Measurements from ENCODE around the gene TTC39A. TPM values are rescaled to one million over a fixed set of nuclear protein-coding genes. Genes with fewer than 3 reads are reported as not detected.

Gene TTC39A
- total and polyA plus RNA-seq, 2 donors from 2014 or later = 31.4 to 70.1 TPM

DNA sequence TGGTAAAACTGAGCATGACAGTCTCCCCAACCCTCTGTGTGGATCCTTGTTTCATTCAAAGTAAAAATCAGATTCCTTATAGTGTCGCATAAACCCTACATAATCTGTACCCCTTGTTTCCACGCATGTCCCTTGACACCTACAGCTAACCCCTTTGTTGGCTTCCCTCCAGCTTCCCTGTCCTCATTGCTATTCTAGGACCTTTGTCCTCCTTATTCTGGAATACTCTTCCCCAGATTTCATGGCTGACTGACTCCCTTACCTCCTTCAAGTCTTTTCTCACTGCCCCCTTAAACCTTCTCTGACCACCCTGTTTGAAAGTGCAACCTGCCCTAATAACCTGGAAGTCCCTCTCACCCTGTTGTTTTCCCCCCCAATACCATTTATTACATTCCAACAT is 90.3 kb downstream of the TTC39A start:
- Histone ChIP-seq H3K27ac (ENCODE audit: low read depth in 2 of 2, low read length in 2 of 2) (peak overlapping the region; percentile 26 to 60), H3K9me3 (ENCODE audit: control insufficient read depth in 2 of 3, insufficient read depth in 1 of 3, low read length in 3 of 3) (no peaks in the 10 kb centered on the region), H3K4me3 (ENCODE audit: low read length in 3 of 3) (peak overlapping the region in 2 of 3 donors; percentile 0 to 22), H3K9ac (ENCODE audit: low read length in 3 of 3) (peak overlapping the region in 1 of 3 donors; percentile 44), H3K36me3 (ENCODE audit: control insufficient read depth in 2 of 3, insufficient read depth in 3 of 3, low read length in 3 of 3) (no peaks in the 10 kb centered on the region), H3K4me1 (ENCODE audit: control insufficient read depth in 2 of 3, insufficient read depth in 2 of 3, low read depth in 1 of 3, low read length in 3 of 3) (peaks cover 4 to 16% (median 8%) of the 10 kb centered on the region in 3 donors), H3K27me3 (ENCODE audit: control insufficient read depth, insufficient read depth, low read length) (no peaks in the 10 kb centered on the region)
- DNase-seq (peak in 3 of 5 donors; percentile 13 to 60 (median 33)), FAIRE-seq (no peak)
- intact Hi-C loops (cut with DNase I) = no loop called here
- TF ChIP-seq, protein P1, sequence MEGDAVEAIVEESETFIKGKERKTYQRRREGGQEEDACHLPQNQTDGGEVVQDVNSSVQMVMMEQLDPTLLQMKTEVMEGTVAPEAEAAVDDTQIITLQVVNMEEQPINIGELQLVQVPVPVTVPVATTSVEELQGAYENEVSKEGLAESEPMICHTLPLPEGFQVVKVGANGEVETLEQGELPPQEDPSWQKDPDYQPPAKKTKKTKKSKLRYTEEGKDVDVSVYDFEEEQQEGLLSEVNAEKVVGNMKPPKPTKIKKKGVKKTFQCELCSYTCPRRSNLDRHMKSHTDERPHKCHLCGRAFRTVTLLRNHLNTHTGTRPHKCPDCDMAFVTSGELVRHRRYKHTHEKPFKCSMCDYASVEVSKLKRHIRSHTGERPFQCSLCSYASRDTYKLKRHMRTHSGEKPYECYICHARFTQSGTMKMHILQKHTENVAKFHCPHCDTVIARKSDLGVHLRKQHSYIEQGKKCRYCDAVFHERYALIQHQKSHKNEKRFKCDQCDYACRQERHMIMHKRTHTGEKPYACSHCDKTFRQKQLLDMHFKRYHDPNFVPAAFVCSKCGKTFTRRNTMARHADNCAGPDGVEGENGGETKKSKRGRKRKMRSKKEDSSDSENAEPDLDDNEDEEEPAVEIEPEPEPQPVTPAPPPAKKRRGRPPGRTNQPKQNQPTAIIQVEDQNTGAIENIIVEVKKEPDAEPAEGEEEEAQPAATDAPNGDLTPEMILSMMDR (IDR thresholded peaks at IDR 0.05; ENCODE audit: borderline replicate concordance, extremely low read depth, insufficient read depth) = no peak

DNA sequence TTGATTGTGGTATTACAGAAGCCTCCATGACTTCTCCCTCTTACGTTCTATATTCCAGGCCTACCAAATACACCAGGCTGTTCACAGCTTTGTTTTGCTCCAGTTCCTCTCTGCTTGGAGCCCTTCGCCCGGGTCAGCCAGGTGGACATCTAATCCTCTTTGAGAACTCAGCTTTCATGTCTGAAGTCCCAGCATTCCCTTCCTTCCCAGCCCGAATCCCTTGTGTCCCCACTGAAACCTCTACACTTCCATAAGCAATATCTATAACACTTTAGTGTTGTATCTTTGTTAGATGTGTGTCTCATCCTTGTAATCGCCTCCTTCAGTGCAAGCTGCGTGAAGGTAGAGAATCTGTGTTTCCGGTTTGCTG is 92.3 kb downstream of the TTC39A start:
- Histone ChIP-seq H3K4me3 (ENCODE audit: low read length in 3 of 3) (peak overlapping the region; percentile 77 to 99 (median 90)), H3K9me3 (ENCODE audit: control insufficient read depth in 2 of 3, insufficient read depth in 1 of 3, low read length in 3 of 3) (no peaks in the 10 kb centered on the region), H3K27ac (ENCODE audit: low read depth in 2 of 2, low read length in 2 of 2) (peak overlapping the region; percentile 73 to 95), H3K27me3 (ENCODE audit: control insufficient read depth, insufficient read depth, low read length) (no peaks in the 10 kb centered on the region), H3K4me1 (ENCODE audit: control insufficient read depth in 2 of 3, insufficient read depth in 2 of 3, low read depth in 1 of 3, low read length in 3 of 3) (peaks cover 4 to 16% (median 12%) of the 10 kb centered on the region in 3 donors), H3K9ac (ENCODE audit: low read length in 3 of 3) (peak overlapping the region; percentile 41 to 77 (median 73)), H3K36me3 (ENCODE audit: control insufficient read depth in 2 of 3, insufficient read depth in 3 of 3, low read length in 3 of 3) (no peaks in the 10 kb centered on the region)
- TF ChIP-seq, protein P1 (IDR thresholded peaks at IDR 0.05; ENCODE audit: borderline replicate concordance, extremely low read depth, insufficient read depth) = no peak
- peak in 4 of 5 donors; percentile 60 to 82 (median 70) for DNase-seq
- FAIRE-seq = no peak
- intact Hi-C loops (cut with DNase I) = no loop called here

DNA sequence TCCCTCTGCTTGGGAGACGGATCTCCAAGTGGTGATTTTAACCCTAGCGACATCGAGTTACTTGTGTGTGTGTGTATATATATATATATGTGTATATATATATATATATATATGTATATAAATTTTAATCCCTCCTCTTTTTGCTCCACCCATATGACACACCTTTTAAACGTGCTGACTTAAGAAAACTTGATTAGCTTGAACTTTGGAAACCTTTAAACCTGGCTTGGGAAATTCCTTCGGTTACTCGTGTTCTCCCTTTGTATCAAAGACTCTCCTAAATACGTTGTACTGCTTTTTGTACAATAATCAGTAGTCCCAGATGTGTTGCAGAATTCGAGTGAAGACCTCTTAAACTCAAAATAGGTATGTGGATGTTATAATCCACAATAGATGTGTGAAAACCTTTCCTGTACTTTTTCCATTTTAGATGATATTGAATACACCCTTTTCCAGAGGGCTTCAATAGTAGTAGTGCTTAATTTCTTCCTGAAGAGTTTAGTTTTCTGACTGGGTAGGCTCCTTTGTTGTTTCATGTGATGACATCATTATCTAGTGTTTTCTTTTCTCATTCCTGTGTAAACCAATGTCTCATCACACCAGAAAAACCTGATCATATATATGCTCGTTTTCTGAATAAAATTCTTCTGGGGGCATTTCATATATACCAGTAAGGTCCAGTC is 92.9 kb downstream of the TTC39A start:
- DNase-seq (peak in 1 of 5 donors; percentile 47), FAIRE-seq (no peak)

More for the DNA sequence above, 92.9 kb downstream of the TTC39A start:
- intact Hi-C loops (cut with DNase I) = no loop called here
- Histone ChIP-seq H3K9ac (ENCODE audit: low read length in 3 of 3) (peak overlapping the region; percentile 82 to 99 (median 98)), H3K27ac (ENCODE audit: low read depth in 2 of 2, low read length in 2 of 2) (peak overlapping the region; percentile 95 to 97), H3K36me3 (ENCODE audit: control insufficient read depth in 2 of 3, insufficient read depth in 3 of 3, low read length in 3 of 3) (no peaks in the 10 kb centered on the region), H3K9me3 (ENCODE audit: control insufficient read depth in 2 of 3, insufficient read depth in 1 of 3, low read length in 3 of 3) (no peaks in the 10 kb centered on the region), H3K4me1 (ENCODE audit: control insufficient read depth in 2 of 3, insufficient read depth in 2 of 3, low read depth in 1 of 3, low read length in 3 of 3) (peaks cover 4 to 16% (median 12%) of the 10 kb centered on the region in 3 donors), H3K4me3 (ENCODE audit: low read length in 3 of 3) (peak overlapping the region; percentile 90 to 99 (median 99)), H3K27me3 (ENCODE audit: control insufficient read depth, insufficient read depth, low read length) (no peaks in the 10 kb centered on the region)
- TF ChIP-seq, protein P1 (IDR thresholded peaks at IDR 0.05; ENCODE audit: borderline replicate concordance, extremely low read depth, insufficient read depth) = no peak

Other genes with a start within 250 kb of the TTC39A start
- not detected for gene C1orf185, start 228.3 kb downstream of the TTC39A start, total RNA-seq
- not detected for gene C1orf185, start 228.3 kb downstream of the TTC39A start, polyA plus RNA-seq (ENCODE audit: insufficient read depth, low read depth, low replicate concordance)
- gene RNF11, start 94.3 kb downstream of the TTC39A start, total RNA-seq = 105 TPM
- 62.5 TPM for gene RNF11, start 94.3 kb downstream of the TTC39A start, polyA plus RNA-seq (ENCODE audit: insufficient read depth, low read depth, low replicate concordance)
- gene EPS15, start 188.7 kb upstream of the TTC39A start, total RNA-seq = 91.3 TPM
- gene EPS15, start 188.7 kb upstream of the TTC39A start, polyA plus RNA-seq (ENCODE audit: insufficient read depth, low read depth, low replicate concordance) = 17.5 TPM